ENCODE data around the gene CD28.

The CD28 gene

DNA sequence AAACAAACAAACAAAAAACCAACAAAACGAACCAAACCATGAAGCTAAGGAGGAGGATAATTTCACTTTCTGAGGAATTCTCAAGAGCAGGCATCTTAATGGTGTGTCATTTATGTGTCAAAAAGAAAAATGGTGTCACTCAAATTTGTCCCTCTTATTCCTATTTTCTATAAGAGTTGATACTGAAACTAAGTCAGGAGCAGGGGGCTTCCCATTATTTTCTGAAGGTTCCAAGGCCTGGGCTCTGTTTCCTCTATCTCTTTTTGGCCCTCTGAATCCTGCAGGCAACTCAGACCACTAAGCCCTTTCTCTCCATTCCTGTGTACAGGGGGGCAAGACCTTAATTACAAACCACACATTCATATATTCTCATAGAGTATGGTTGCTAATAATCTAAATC lies 44.0 kb upstream of the CD28 start:
- H3K9ac ChIP-seq (ENCODE audit: low read depth, low read length, poor library complexity) = no peak overlapping the region
- no peak overlapping the region for H3K27ac ChIP-seq (replicated peaks; ENCODE audit: low read length)
- WGBS, 2 donors (ENCODE audit: extremely low coverage in 2 of 2, insufficient read length in 2 of 2, insufficient replicate concordance in 1 of 2) = no CpG with 5 or more reads among the region's 1 CpG
- H3K9me3 ChIP-seq (replicated peaks in 1 of 2; ENCODE audit: control insufficient read depth in 2 of 2, insufficient read depth in 1 of 2, low read depth in 1 of 2, low read length in 2 of 2) = no peaks in the 10 kb centered on the region
- no peak overlapping the region for H3K4ac ChIP-seq (ENCODE audit: low read length)
- no peak overlapping the region for H3K23ac ChIP-seq (ENCODE audit: low read depth, low read length, poor library complexity)
- H2BK12ac ChIP-seq (ENCODE audit: low read length) = no peak overlapping the region
- no peaks in the 10 kb centered on the region for H3K4me1 ChIP-seq (ENCODE audit: control insufficient read depth in 2 of 2, insufficient read depth in 1 of 2, low read depth in 1 of 2, low read length in 2 of 2)
- no peak for DNase-seq (ENCODE audit: low spot score)
- H3K4me2 ChIP-seq (ENCODE audit: insufficient read depth, low read length, poor library complexity, severe bottlenecking) = no peak overlapping the region
- no peak overlapping the region for H2AK5ac ChIP-seq (ENCODE audit: low read depth, low read length)
- no peak overlapping the region for H4K91ac ChIP-seq (ENCODE audit: low read depth, low read length, poor library complexity)
- H3K79me1 ChIP-seq (ENCODE audit: low read depth, low read length) = no peaks in the 10 kb centered on the region
- H2BK120ac ChIP-seq (ENCODE audit: low read depth, low read length) = no peak overlapping the region
- no peak overlapping the region for H3K14ac ChIP-seq (ENCODE audit: low read length)
- no peak overlapping the region for H3K18ac ChIP-seq (ENCODE audit: low read length)
- H2AFZ ChIP-seq (ENCODE audit: low read length) = no peak overlapping the region
- H3K36me3 ChIP-seq (replicated peaks in 1 of 2; ENCODE audit: control insufficient read depth in 2 of 2, insufficient read depth in 2 of 2, low read length in 2 of 2) = no peaks in the 10 kb centered on the region
- no peak overlapping the region for H2BK15ac ChIP-seq (ENCODE audit: low read length)
- no peak overlapping the region for H3K4me3 ChIP-seq (ENCODE audit: low read length in 2 of 2)
- no peaks in the 10 kb centered on the region for H3K27me3 ChIP-seq (ENCODE audit: control insufficient read depth in 3 of 3, insufficient read depth in 3 of 3, low read depth in 1 of 3, low read length in 3 of 3)
- no peak overlapping the region for H4K8ac ChIP-seq (ENCODE audit: low read depth, low read length)
- no peak overlapping the region for H2BK5ac ChIP-seq (ENCODE audit: low read length)

DNA sequence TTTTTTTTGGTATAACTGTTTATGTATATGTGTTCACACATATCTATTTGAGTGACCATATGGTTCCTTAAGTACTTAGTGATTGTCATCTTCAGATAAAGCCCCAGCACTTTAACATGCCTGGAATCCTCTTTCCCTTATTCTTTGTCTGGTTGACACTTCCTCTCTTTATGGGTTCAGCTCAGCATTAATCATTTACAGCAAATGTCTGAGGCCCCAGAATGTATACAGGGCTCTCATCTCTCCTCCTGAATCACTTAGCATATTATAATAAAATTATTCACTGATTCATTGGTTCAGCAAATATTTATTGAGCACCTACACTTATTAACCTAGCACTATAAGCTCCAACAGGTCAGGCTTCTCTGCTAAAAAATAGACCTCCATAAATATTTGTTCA lies 43.5 kb upstream of the CD28 start:
- no peaks in the 10 kb centered on the region for H3K36me3 ChIP-seq (replicated peaks in 1 of 2; ENCODE audit: control insufficient read depth in 2 of 2, insufficient read depth in 2 of 2, low read length in 2 of 2)
- H2BK5ac ChIP-seq (ENCODE audit: low read length) = no peak overlapping the region
- no peaks in the 10 kb centered on the region for H3K79me1 ChIP-seq (ENCODE audit: low read depth, low read length)
- H3K4me1 ChIP-seq (ENCODE audit: control insufficient read depth in 2 of 2, insufficient read depth in 1 of 2, low read depth in 1 of 2, low read length in 2 of 2) = no peaks in the 10 kb centered on the region
- H2AFZ ChIP-seq (ENCODE audit: low read length) = no peak overlapping the region
- H3K23ac ChIP-seq (ENCODE audit: low read depth, low read length, poor library complexity) = no peak overlapping the region
- no peak overlapping the region for H3K9ac ChIP-seq (ENCODE audit: low read depth, low read length, poor library complexity)
- H3K27me3 ChIP-seq (ENCODE audit: control insufficient read depth in 3 of 3, insufficient read depth in 3 of 3, low read depth in 1 of 3, low read length in 3 of 3) = no peaks in the 10 kb centered on the region
- H2AK5ac ChIP-seq (ENCODE audit: low read depth, low read length) = no peak overlapping the region
- H3K4ac ChIP-seq (ENCODE audit: low read length) = no peak overlapping the region
- H3K4me2 ChIP-seq (ENCODE audit: insufficient read depth, low read length, poor library complexity, severe bottlenecking) = no peak overlapping the region
- H3K27ac ChIP-seq (replicated peaks; ENCODE audit: low read length) = no peak overlapping the region
- no peak overlapping the region for H4K8ac ChIP-seq (ENCODE audit: low read depth, low read length)
- no peaks in the 10 kb centered on the region for H3K9me3 ChIP-seq (replicated peaks in 1 of 2; ENCODE audit: control insufficient read depth in 2 of 2, insufficient read depth in 1 of 2, low read depth in 1 of 2, low read length in 2 of 2)
- no peak for DNase-seq (ENCODE audit: low spot score)
- no peak overlapping the region for H3K14ac ChIP-seq (ENCODE audit: low read length)
- H3K4me3 ChIP-seq (ENCODE audit: low read length in 2 of 2) = no peak overlapping the region
- no peak overlapping the region for H3K18ac ChIP-seq (ENCODE audit: low read length)
- H2BK12ac ChIP-seq (ENCODE audit: low read length) = no peak overlapping the region
- no peak overlapping the region for H2BK120ac ChIP-seq (ENCODE audit: low read depth, low read length)
- H2BK15ac ChIP-seq (ENCODE audit: low read length) = no peak overlapping the region
- no peak overlapping the region for H4K91ac ChIP-seq (ENCODE audit: low read depth, low read length, poor library complexity)

DNA sequence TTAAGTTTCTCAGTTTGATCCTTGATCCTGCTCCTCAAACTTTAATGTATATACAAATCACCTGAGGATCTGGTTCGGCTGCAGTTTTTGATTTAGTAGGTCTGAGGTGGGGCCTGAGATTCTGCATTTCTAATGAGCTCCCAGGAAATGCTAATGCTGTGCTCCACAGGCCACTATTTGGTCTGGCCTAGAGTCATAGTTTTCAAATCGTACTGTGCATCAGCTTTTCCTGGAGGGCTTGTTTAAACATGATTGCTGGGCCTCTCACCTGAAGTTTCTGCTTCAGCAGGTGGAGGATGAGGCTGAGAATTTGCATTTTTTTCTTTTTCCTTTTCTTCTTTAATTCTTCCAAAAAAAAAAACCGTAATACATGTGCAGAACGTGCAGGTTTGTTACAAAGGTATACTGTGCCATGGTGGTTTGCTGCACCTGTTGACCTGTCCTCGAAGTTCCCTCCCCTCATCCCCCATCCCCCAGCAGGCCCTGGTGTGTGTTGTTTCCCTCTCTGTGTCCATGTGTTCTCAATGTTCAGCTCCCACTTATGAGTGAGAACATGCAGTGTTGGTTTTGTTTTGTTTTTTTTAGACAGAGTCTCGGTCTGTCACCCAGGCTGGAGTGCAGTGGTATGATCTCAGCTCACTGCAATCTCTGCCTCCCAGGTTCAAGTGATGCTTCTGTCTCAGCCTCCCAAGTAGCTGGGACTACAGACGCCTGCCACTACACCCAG lies 42.2 kb upstream of the CD28 start:
- no peak overlapping the region for H2BK120ac ChIP-seq (ENCODE audit: low read depth, low read length)
- no peak overlapping the region for H4K91ac ChIP-seq (ENCODE audit: low read depth, low read length, poor library complexity)
- no peaks in the 10 kb centered on the region for H3K9me3 ChIP-seq (replicated peaks in 1 of 2; ENCODE audit: control insufficient read depth in 2 of 2, insufficient read depth in 1 of 2, low read depth in 1 of 2, low read length in 2 of 2)
- DNase-seq (ENCODE audit: low spot score) = no peak
- no peaks in the 10 kb centered on the region for H3K27me3 ChIP-seq (ENCODE audit: control insufficient read depth in 3 of 3, insufficient read depth in 3 of 3, low read depth in 1 of 3, low read length in 3 of 3)
- H2BK5ac ChIP-seq (ENCODE audit: low read length) = no peak overlapping the region
- WGBS, 2 donors (ENCODE audit: extremely low coverage in 2 of 2, insufficient read length in 2 of 2, insufficient replicate concordance in 1 of 2) = no CpG with 5 or more reads among the region's 7 CpGs
- H2AFZ ChIP-seq (ENCODE audit: low read length) = no peak overlapping the region
- no peak overlapping the region for H2BK12ac ChIP-seq (ENCODE audit: low read length)
- no peak overlapping the region for H2AK5ac ChIP-seq (ENCODE audit: low read depth, low read length)
- no peaks in the 10 kb centered on the region for H3K36me3 ChIP-seq (replicated peaks in 1 of 2; ENCODE audit: control insufficient read depth in 2 of 2, insufficient read depth in 2 of 2, low read length in 2 of 2)
- H3K18ac ChIP-seq (ENCODE audit: low read length) = no peak overlapping the region
- H4K8ac ChIP-seq (ENCODE audit: low read depth, low read length) = no peak overlapping the region
- H3K79me1 ChIP-seq (ENCODE audit: low read depth, low read length) = no peaks in the 10 kb centered on the region
- H3K4me2 ChIP-seq (ENCODE audit: insufficient read depth, low read length, poor library complexity, severe bottlenecking) = no peak overlapping the region
- no peak overlapping the region for H3K27ac ChIP-seq (replicated peaks; ENCODE audit: low read length)
- no peak overlapping the region for H3K23ac ChIP-seq (ENCODE audit: low read depth, low read length, poor library complexity)
- no peak overlapping the region for H3K4ac ChIP-seq (ENCODE audit: low read length)
- no peak overlapping the region for H3K14ac ChIP-seq (ENCODE audit: low read length)
- no peak overlapping the region for H3K4me3 ChIP-seq (ENCODE audit: low read length in 2 of 2)
- no peak overlapping the region for H3K9ac ChIP-seq (ENCODE audit: low read depth, low read length, poor library complexity)
- no peak overlapping the region for H2BK15ac ChIP-seq (ENCODE audit: low read length)
- no peaks in the 10 kb centered on the region for H3K4me1 ChIP-seq (ENCODE audit: control insufficient read depth in 2 of 2, insufficient read depth in 1 of 2, low read depth in 1 of 2, low read length in 2 of 2)

DNA sequence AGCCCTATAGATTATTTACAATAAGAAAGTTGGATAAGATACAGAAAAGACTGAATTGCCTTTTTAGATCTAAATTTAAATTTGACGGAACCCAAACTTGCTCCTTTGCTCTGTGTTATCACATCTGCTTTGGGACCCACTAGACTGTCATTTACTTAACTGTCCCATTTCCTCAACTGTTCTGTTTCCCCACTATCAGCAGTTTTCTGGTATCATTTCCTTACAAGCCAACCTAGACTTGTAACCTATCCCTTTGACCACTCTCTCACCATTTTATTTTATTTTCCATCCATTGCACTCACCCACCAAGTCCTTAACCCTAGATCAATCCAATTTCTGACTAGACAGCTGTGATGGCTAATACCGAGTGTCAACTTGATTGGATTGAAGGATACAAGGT lies 38.6 kb upstream of the CD28 start:
- no peak overlapping the region for H2AFZ ChIP-seq (ENCODE audit: low read length)
- WGBS, 2 donors (ENCODE audit: extremely low coverage in 2 of 2, insufficient read length in 2 of 2, insufficient replicate concordance in 1 of 2) = no CpG with 5 or more reads among the region's 2 CpGs
- H3K14ac ChIP-seq (ENCODE audit: low read length) = no peak overlapping the region

More for the DNA sequence above, 38.6 kb upstream of the CD28 start:
- no peak overlapping the region for H3K18ac ChIP-seq (ENCODE audit: low read length)
- H3K4ac ChIP-seq (ENCODE audit: low read length) = no peak overlapping the region
- H3K9ac ChIP-seq (ENCODE audit: low read depth, low read length, poor library complexity) = no peak overlapping the region
- no peak overlapping the region for H2BK120ac ChIP-seq (ENCODE audit: low read depth, low read length)
- H2AK5ac ChIP-seq (ENCODE audit: low read depth, low read length) = no peak overlapping the region
- no peak overlapping the region for H3K4me2 ChIP-seq (ENCODE audit: insufficient read depth, low read length, poor library complexity, severe bottlenecking)
- no peaks in the 10 kb centered on the region for H3K27me3 ChIP-seq (ENCODE audit: control insufficient read depth in 3 of 3, insufficient read depth in 3 of 3, low read depth in 1 of 3, low read length in 3 of 3)
- H4K8ac ChIP-seq (ENCODE audit: low read depth, low read length) = no peak overlapping the region
- no peaks in the 10 kb centered on the region for H3K79me1 ChIP-seq (ENCODE audit: low read depth, low read length)
- H2BK15ac ChIP-seq (ENCODE audit: low read length) = no peak overlapping the region
- H3K9me3 ChIP-seq (replicated peaks in 1 of 2; ENCODE audit: control insufficient read depth in 2 of 2, insufficient read depth in 1 of 2, low read depth in 1 of 2, low read length in 2 of 2) = no peaks in the 10 kb centered on the region
- DNase-seq (ENCODE audit: low spot score) = no peak
- no peaks in the 10 kb centered on the region for H3K36me3 ChIP-seq (replicated peaks in 1 of 2; ENCODE audit: control insufficient read depth in 2 of 2, insufficient read depth in 2 of 2, low read length in 2 of 2)
- no peak overlapping the region for H3K23ac ChIP-seq (ENCODE audit: low read depth, low read length, poor library complexity)
- no peak overlapping the region for H2BK12ac ChIP-seq (ENCODE audit: low read length)
- H2BK5ac ChIP-seq (ENCODE audit: low read length) = no peak overlapping the region
- H3K27ac ChIP-seq (replicated peaks; ENCODE audit: low read length) = no peak overlapping the region
- H3K4me3 ChIP-seq (ENCODE audit: low read length in 2 of 2) = no peak overlapping the region
- no peak overlapping the region for H4K91ac ChIP-seq (ENCODE audit: low read depth, low read length, poor library complexity)
- no peaks in the 10 kb centered on the region for H3K4me1 ChIP-seq (ENCODE audit: control insufficient read depth in 2 of 2, insufficient read depth in 1 of 2, low read depth in 1 of 2, low read length in 2 of 2)
